HG02938 (cell line): ENCODE measurements around the gene LCAT.

Experiments
- ATAC-seq: cut with Tn5 transposase; IDR thresholded peaks from one replicate; pipeline ENCODE4 v1.9.1; 2021; ENCODE audit warnings: mild to moderate bottlenecking, moderate library complexity; ENCODE audit not compliant: unreplicated experiment

The LCAT gene

GRCh38 chr16:67914758-67915495 lies 29.0 kb downstream of the LCAT start:
- no peak for ATAC-seq

GRCh38 chr16:67910158-67910557 lies 33.8 kb downstream of the LCAT start:
- no peak for ATAC-seq

DNA sequence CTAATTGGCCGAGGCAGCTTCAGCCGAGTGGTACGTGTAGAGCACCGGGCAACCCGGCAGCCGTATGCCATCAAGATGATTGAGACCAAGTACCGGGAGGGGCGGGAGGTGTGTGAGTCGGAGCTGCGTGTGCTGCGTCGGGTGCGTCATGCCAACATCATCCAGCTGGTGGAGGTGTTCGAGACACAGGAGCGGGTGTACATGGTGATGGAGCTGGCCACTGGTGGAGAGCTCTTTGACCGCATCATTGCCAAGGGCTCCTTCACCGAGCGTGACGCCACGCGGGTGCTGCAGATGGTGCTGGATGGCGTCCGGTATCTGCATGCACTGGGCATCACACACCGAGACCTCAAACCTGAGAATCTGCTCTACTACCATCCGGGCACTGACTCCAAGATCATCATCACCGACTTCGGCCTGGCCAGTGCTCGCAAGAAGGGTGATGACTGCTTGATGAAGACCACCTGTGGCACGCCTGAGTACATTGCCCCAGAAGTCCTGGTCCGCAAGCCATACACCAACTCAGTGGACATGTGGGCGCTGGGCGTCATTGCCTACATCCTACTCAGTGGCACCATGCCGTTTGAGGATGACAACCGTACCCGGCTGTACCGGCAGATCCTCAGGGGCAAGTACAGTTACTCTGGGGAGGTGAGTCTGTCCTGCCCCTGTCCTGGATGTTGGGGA lies 34.7 kb downstream of the LCAT start:
- ATAC-seq, result no peak

- ATAC-seq, result no peak
Measured at GRCh38 chr16:67907397-67908180, 36.3 kb downstream of the LCAT start.

DNA sequence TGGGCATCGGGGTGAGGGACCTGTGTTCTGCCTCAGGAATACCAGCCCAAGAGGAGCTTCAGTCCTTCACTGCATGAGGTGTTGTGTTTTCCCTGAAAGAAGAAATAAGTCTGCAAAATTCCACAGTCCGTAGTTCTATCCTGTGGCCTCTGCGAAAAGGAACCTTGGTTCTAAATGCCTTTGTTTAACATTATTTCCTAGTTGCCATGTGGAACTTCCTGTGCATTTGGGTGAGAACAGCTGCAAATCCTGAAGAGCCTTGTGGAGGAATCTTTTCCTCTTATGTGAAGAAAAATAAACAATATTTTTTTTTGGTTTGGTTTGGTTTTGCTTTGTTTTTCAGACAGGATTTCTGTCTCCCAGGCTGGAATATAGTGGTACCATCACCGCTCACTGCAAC lies 41.1 kb downstream of the LCAT start:
- ATAC-seq, result no peak

- no peak for ATAC-seq
Measured at GRCh38 chr16:67901734-67902133, 42.2 kb downstream of the LCAT start.

GRCh38 chr16:67897231-67897630 lies 46.7 kb downstream of the LCAT start:
- no peak for ATAC-seq

DNA sequence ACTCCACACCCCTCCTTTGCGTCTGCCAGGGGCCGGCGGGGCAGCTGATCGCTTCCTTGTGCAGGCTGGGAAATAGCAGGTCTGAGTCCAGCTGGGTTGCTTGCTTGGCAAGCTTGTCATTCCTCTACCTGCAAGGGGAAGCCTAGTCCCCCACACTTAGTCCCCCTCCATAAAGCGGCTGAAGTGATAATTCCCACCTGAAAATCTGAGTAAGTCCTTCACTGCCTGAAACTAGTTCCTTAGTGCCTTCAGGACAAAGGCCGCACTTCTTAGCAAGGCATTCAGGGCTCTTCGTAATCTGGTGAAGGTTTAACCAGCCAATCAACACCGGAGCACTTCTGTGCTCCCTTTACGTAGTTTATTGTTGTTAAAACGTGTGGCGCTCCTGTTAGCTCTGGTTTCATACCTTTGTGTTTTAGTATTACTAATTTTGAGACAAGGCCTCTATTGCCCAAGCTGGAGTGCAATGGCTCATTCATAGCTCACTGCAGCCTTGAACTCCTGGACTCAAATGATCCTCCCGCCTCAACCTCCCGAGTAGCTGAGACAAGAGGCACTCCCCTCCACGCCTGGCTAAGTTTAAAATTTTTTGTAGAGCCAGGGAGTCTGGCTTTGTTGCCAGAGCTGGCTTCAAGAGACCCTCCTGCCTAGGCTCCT lies 50.0 kb downstream of the LCAT start:
- ATAC-seq, result no peak

DNA sequence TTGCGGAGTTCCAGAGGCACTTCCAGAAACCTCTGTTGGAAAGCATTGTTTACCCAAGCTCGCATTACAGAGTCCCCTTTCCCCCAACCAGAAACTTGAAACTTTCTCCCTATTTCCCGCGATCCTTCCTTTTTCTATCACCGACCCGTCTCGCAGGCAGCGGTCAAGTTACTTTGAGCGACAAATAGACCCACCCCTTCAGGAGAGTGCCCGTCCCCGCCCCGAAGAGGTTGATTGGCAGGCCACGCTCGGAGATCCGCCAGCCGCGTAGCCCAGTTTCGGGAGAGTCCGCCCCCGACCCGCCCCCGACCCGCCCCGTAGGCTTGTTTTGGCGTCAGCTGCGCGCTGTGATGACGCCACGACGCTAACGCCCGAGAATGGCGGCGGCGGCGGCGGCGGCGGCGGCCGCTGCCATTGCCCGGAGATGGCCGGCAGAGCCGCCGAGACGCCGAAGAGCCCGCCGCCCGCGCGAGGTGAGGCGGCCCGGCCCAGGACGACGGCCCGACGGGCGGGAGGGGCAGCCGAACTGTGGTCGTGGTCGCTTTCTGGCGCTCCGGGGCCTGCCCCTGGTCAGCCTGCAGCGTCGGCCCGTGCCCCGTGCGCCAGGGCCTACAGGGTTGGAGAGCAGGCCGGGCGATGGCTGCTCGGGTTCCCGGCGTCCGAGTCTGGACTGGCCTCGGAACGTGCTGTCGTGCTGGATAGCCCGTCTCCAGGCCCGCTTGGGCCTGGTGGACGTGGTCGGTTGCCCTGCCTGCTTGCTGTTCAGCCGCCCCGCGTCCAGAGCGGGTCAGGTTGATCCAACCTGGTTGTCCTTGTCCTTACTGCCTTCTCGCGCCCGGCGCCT lies 50.8 kb downstream of the LCAT start, which contains the start of gene PSKH1:
Gene PSKH1, plus strand, starts transcription at position 356 of the 844 bp plus-strand sequence. CDS start 15,496 bp downstream, outside the sequence.
- peak; percentile 82 for ATAC-seq

DNA sequence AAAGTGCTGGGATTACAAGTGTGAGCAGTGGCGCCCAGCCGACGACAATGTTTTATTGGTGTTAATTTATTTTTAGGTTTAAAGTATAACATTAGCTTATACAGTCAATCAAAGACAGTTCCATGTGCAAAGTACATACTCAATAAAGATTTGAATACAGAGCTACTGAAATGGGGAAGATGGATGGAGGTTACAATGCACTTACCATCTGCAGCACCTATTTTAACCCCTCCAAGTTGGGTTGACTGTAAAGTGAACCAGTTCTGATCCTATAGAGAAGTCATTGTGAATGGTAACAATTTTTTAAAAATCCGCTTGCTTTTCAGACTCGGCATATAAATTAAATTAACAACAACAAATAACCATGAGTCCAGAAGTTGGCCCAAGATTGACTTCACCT lies 51.5 kb downstream of the LCAT start:
- ATAC-seq, result no peak
